ENCODE data around the gene CYP21A2.
"Not testable (repeated sequence)": the region's sequence is repeated elsewhere in the genome, so short reads cannot be mapped to it uniquely, and the experiment has no call there.

The CYP21A2 gene

DNA sequence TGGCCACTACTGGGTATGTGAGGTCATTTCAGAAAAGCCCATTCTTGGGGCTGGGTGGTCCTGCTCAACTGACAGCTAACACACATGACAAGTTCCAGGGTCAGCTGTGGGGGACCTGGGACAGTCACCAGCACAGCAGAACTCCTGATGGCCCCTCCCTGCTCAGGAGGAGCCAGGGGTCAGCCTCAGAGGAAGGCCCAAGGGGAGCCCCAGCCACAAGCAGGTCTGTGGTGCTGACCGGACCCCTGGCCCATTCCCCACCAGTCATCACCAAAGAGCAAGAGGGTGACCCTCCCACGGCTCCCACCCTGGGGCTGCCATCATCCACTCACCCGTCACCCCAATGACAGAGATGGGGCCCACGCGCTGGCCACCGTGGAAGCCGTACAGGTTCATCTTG is 18.0 kb downstream of the CYP21A2 start:
- DNase-seq, result no peak

DNA sequence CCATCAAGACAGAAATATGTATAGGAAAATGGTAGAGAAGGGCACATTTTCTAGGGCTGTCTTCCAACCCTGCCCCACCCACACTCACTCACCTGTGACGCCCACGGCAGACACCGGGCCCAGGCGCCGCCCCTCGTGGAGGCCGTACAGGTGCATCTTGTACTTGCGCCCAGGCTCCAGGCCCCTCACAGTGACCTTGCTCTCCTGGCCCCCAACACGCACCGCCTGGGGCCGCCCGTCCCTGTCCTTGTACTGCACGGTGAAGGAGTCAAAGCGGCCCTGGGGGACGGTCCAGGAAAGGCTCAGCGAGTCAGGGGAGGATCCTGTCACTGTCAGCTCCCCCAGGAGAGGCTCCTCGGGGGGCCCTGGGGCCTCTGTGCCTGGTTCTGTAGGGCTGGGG is 19.8 kb downstream of the CYP21A2 start:
- no peak for DNase-seq

DNA sequence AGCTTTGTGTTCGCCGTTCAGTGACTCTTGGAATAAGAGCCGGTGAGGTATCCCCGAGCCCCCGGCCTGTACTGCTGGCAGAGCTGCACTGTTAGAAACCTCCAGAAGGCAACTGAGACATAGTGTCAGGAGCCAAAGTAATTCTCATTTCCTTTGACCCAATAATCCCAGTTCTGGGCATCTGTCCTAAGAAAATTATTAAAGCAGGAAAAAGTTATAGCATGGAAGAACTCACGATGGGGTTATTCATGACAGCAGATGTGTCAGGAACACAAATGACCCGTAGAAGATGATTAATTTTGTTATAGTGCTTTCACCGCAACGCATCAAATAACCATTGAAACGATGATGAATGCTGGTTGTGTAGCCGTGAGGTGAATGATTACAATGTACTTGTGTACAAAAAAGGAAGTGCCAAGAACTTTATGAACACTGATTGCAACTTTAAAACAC is 20.3 kb downstream of the CYP21A2 start:
- no peak for DNase-seq

DNA sequence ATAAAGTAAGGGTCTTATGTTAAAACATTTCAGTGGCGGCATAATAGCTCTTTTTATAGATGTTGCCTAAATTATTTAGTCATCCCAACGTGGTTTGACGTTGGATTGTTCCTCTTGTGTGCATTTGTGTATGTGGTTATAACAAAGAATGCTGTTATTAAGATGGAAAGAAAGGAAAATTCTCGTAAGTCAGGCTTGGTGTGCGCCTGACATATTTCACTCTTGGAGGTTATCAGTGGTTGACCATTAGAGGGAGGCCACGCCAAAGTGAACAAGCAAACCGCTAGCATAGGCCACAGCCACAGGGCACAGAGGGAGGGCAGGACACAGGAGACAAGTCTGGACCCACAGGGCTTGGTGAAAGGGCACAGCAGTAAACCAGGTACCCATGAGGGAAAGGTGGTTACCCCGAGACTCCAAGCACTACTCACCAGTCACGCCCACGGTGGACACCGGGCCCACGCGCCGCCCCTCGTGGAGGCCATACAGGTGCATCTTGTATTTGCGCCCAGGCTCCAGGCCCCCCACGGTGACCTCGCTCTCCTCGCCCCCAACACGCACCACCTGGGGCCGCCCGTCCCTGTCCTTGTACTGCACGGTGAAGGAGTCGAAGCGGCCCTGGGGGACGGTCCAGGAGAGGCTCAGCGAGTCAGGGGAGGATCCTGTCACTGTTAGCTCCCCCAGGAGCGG is 22.9 kb downstream of the CYP21A2 start:
- DNase-seq, result no peak

DNA sequence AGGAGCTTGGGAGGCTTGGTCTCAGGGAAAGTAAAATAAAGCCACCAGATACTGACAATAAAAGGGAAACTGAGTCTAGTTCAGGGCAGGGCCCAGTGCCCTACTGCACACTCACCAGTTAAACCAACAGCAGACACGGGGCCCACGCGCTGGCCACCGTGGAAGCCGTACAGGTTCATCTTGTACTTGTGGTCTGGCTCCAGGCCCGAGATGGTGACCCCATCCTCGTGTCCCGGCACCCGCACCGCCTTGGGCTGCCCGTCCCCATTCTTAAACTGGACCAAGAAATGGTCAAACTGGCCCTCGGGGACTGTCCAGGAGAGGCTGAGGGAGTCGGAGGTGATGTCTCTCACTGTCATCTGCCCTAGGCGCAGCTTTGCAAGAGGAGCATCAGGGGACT is 26.5 kb downstream of the CYP21A2 start:
- DNase-seq, result no peak

DNA sequence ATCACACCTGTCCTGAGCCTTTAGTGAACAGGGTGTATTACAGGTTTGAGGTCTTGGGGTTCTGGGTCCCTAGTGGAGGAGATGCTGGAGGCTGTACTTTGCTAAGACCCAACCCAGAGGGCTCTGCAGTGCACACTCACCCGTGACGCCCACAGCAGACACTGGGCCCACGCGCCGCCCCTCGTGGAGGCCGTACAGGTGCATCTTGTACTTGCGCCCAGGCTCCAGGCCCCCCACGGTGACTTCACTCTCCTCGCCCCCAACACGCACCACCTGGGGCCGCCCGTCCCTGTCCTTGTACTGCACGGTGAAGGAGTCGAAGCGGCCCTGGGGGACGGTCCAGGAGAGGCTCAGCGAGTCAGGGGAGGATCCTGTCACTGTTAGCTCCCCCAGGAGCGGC is 29.3 kb downstream of the CYP21A2 start:
- not testable (repeated sequence) for DNase-seq

DNA sequence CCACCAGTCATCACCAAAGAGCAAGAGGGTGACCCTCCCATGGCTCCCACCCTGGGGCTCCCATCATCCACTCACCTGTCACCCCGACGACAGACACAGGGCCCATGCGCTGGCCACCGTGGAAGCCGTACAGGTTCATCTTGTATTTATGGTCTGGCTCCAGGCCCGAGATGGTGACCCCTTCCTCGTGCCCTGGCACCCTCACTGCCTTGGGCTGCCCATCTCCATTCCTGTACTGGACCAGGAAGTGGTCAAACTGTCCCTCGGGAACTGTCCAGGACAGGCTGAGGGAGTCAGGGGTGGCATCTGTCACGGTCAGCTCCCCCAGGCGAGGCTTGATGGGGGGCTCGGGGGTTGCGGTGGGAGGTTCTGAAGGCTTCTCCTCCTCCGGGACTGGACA is 30.1 kb downstream of the CYP21A2 start:
- DNase-seq, result not testable (repeated sequence)

DNA sequence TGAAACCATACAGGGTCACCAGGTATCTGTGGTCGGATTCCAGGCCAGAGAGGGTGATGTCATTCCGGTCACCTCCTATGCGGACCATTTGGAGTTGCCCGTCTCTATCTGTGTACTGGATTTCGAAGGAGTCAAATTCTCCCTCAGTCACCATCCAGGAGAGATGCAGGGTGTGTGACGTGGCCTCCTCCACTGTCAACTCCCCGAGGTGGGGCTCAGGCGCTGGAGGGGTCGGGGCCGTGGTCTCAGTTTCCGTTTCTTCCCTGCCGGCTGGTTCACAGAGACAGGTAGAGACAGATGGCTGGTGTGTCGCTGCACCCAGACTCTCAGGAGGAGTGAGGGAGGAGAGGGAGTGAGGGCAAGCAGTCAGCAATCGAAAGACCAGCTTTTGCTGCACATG is 30.7 kb downstream of the CYP21A2 start:
- DNase-seq, result no peak

DNA sequence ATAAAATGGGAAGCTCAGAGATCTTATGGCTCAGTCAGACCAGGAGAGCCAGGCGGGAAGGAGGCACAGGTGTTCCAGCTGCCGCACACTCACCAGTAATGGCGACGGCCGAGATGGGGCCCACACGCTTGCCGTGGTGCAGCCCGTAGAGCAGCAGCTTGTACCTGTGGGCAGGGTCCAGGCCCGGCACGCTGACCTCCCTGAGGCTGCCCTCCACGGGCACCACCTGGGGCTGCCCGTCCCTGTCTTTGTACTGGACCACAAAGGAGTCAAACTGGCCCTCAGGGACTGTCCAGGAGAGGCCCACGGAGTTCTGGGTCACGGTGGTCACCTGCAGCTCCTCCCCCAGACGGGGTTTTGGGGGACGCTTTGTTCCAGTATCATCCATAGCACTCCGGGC is 31.2 kb downstream of the CYP21A2 start:
- no peak for DNase-seq

DNA sequence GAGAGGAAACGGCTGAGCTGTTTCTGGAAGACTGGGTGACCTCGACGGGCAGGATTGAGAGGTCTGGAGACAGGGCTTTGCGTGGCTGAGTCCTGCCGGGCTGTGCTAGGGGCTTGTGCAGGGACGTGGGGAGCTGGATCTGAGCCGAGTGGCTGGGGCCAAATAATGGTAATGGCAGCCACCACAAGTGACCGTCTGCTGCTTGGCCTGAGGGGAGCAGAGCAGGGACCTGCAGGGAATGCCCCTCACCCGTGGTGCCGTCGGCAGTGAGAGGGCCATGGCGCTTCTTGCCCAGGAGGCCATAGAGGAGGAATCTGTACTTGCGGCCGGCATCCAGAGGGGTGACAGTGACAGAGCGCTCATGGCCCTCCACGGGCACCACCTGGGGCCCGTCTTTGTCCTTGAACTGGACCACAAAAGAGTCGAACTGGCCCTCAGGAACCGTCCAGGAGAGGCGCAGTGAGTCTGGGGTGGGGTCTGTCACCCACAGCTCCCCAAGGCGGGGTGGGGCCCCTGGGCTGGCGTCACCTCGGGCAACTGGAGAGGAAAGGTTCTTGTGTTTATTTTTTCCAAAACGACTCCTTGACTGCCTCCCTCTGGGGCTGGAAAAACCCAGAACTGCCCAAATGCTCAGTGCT is 31.8 kb downstream of the CYP21A2 start:
- DNase-seq, result no peak

DNA sequence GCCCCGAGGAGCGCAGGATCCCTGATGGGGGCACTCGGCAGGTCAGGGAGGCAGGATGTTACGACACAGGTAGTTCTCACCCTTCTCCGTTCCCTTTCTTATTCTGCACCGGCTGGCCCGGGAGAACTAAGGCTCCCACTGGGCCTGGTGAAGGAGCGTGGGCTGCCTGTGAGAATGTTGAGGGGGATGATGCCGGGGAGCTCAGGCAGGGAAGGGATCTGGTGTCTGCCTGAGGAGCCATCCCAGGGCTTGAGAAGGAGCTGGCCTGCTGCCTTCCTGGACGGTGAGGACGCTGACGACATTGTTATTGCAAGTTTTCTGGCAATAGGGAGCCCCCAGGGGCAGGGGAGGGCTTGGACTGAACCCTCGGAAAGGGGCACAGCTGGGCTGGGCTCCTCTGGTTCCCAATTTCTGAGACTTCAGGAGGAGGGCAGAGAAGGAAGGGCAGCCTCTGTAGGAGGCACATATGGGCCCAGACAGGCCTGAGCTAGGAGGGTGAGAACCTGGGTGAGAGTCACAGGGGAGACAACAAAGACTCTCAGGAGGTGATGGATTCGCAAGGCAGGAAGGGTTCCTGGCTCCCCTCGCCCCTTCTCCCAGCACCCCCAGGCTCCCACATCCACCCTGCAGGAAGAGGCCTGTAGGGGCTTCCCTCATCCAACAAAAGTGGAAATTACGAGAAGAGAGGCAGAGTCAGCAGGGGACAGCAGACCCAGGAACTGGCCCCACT is 32.8 kb downstream of the CYP21A2 start:
- no peak for DNase-seq

DNA sequence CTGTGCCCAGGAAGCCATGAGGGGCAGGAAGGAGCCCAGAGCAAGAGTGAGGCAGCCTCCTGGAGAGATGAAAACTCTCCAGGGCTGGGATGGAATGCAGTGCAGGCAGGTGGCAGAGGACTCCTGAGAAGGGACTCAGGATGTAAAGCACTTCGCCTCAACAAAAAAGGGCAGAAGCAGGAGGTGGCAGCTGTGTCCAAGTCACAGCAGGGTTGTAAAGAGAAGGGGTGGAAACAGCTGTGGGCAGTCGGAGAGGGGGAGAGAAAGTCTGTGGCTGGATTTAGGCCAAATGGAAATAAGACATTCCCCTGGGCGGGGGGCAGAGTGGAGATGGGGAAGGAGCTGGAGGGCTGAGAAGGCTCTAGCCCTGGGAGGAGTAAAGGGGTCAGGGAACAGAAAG is 34.9 kb downstream of the CYP21A2 start:
- no peak for DNase-seq

DNA sequence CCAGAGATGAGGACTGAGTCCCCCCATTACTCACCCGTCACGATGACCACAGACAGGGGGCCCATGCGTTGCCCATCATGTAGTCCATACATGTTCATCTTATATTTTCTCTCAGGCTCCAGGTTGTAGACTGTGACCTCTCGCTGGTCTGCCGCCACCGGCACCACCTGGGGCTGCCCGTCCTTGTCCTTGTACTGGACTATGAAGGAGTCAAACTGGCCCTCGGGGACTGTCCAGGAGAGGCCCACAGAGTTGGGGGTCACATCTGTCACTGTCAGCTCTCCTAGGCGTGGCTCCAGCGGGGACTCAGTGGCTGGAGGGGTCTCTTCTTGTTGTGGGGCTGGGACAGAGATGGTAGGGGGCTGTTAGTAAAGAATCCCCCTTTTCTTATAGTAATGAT is 35.4 kb downstream of the CYP21A2 start:
- DNase-seq, result no peak

DNA sequence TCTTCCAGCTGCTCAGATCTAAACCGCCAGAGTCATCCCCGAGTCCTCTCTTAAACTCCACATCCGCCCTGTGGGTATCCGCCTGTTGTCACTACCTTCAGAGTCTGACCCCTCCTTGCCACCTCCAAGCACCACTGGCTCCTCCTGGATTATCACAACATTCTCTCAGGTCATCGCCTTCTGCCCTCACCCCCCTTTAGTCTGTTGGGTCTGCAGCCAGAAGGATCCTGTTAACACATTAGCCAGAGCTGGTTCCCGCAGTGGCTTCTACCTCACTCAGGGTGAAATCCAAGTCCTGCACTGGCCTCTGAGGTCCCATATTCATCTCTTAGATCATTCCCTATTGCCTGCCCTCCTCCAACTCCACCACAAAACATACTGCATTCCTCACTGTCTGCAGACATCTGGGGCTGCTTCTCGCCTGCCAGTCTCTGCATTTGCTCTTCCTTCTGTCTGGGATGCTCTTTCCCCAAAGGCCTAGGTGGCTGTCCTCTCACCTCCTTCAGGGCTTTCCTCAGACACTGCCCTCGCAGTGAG is 36.8 kb downstream of the CYP21A2 start:
- DNase-seq, result no peak

DNA sequence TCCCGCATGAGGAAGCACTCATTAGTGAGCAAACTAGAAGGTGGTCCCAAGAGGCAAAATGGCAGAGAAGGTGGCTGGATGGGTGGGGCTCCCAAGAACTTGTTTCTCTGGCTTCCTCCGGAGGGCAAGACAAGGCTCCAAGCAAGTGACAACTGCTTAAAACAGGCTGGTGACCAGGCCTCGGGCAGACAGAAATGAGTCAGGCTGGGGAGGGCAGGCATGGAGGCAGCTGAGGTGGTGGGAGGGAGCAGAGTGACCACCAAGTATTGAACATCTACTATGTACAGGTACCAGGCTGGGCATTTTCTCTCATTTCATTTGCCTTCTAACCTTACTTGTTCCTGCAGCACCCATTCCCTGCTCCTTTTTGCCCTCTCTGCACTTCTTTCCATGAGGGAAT is 37.6 kb downstream of the CYP21A2 start:
- no peak for DNase-seq

DNA sequence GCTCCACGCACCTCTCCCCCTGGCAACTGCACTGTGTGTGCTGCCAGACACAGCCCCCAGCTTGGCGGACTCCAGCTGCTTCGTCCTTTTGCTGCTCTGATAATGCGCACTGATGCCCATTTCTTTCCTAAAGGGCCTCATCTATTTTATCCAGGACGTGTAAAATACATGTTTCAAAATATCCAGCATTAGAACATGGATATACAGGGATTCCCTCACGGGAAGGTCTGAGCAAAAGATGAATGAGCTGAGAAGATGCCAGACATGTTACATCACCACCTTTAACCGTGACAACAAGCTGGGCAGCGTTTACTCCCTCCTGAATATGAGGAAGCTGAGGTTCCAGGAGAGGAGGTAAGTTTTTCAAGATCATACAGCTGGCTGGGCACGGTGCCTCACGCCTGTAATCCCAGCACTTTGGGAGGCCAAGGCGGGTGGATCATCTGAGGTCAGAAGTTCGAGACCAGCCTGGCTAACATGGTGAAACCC is 38.1 kb downstream of the CYP21A2 start:
- DNase-seq, result no peak

DNA sequence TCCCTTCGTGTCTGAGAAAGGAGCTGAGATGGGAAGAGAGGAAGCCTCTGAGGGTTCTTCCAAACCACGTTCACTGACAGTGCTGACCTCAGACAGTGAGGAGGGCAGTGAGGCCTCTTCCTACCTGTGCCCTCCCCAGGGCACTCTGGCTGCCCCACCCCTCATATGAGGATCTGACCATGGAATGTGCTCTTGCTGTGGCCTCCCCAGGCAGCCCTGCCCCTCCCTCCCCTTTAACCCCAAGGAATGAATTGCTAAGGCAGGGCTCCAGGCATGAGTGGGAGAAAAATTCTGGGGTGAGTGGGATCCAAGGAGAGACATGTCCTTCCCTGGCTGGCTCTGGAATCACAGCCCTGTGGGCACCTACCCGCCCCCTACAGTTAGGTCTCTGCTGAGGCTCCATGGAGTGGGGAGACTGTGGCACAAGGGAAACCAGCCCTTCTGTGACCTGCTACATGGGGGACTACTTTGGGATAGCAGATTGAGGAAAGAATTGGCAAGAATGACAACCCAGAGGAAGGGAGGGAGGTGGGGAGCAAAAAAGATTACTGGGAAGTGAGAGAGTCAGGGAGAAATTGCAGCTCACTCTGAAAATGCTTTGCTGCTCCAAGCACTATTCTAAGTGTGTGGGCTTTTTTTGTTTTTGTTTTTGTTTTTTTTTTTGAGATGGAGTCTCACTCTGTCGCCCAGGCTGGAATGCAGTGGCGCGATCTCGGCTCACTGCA is 41.5 kb downstream of the CYP21A2 start:
- no peak for DNase-seq

DNA sequence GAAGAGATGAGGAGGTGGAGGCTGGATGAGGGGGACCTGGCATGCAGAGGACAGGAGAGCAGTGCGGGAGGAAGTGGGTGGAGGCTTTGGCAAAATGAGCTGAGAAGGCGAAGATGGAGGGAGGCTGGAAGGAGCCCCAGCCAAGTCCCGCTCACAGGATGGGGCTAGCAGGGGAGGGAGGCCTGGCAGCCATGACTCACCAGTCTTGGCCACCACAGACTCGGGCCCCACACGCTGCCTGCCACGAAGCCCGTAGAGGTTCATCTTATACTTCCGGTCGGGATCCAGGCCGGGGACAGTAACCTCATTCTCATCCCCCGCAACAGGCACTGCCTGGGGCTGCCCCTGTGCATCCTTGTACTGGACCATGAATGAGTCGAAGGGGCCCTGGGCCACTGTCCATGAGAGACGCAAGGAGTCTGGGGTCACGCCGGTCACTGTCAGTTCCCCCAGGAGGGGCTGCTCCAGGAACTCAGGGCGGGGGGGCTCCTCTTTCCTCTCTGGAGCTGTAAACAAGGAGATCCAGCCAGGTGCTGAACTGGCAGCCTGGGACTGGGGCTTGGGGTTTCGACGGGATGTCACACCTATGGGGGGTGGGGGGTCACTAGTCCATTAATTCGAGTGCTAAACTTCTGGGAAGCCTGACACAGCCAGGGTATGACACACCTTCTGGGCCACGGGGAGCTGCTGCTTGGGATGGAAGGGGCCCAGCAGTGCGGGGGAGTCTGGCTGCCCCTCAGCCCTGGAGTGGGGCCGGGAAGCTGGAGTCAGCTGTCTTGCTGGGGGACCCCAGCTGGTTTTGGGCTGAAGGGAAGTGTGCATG is 43.2 kb downstream of the CYP21A2 start:
- DNase-seq, result no peak

DNA sequence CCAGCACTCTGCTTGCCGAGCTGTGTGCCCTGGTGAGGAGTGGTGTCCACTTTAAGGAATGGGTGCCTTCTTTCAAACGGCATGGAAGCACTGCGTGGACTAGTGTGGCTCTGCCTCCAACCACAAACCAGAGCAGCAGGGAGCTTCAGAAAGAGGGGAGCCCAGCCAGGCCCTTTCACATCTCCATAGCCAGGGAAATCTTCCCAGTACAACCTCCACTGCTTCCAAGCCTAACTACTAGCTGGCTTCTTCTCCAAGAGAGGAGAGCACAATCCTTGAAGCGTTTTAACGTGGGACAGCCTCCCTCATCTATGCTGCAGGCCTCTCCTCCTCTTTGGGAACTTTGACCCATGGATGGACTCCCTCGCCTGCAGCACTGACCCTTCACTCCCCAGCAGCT is 44.3 kb downstream of the CYP21A2 start:
- no peak for DNase-seq

DNA sequence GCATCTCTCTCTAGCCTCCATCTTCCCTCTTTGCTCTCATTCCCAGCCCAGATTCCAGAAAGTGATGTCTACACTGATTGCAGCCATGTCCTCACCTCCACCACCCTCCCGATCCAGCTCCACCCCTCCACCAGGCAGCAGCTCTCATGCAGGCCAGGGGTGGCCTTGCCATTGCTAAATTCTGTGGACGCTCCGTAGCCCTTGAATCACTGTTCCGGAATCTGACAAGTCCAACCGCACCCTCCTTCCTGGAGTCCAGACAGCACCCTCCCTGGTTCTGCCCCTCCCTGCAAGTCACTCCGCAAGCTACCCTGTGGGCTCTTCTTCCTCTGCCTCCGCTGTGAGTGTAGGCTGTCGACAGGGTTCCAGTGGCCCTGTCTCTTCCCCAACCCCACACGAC is 44.7 kb downstream of the CYP21A2 start:
- no peak for DNase-seq

DNA sequence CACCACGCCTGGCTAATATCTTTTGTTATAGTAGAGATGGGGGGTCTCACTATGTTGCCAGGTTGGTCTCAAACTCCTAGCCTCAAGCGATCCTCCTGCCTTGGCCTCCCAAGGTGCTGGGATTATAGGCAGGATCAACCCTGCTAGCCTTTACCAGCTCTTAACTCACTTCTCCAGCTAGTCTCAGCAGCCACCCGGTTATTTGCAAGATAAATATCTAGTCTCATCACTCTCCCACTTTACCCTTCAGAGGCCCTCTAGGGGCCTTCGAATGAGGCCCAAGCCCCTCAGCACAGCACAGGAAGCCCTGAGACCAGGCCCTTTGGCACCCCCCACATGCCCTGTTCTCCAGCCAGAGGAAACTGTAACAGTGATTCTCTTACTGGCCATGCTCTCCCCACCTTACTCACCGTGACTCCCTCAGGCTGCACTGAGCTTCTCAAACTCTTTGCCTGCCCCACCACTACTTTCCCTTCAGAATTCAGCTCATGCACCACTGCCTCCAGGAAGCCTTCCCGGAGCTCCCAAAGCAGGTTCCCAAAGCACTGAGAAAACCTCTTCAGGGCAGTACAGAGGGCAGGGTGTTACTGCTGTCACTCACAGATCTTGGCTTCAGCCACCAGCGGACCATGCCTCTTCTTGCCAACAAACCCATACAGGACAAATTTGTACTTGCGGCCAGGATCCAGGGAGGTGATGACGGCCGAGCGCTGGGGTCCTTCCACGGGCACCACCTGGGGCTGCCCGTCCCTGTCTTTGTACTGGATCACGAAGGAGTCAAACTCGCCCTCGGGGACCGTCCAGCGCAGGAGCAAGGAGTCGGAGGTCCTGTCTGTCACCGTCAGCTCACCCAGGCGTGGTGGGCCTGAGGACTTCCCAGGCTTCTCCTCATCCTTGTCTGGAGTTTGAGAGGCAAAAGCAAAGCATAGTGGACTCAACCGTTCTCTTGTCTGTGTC is 45.9 kb downstream of the CYP21A2 start:
- no peak for DNase-seq
